Heart left ventricle (tissue), 16 donors: Measurements from ENCODE around the gene GABBR1. TPM values are rescaled to one million over a fixed set of nuclear protein-coding genes. Genes with fewer than 3 reads are reported as not detected.
A peak's percentile ranks its signal among the peaks of the same experiment; 100 is the strongest.

Experiments
- ATAC-seq, 4 donors: fragments of 200-7000 bp; cut with Tn5 transposase; one replicate each; pipeline ENCODE4 v1.9.1; 2020 to 2022; ENCODE audit warnings: moderate library complexity in 4 of 4, mild to moderate bottlenecking in 3 of 4, moderate number of reproducible peaks in 1 of 4
- DNase-seq, 5 donors: peaks; one replicate each; pipeline ENCODE4 v3.0.0-alpha.2; 2020
- H3K27ac ChIP-seq, 12 donors: fragments of 200-600 bp; sonication (generic) in 4 of 12; one replicate each; pipeline versions ENCODE4 v1.5.0 to v1.8.0; 2016 to 2022; ENCODE audit warnings: mild to moderate bottlenecking in 2 of 12
- H3K27me3 ChIP-seq, 9 donors: fragments of 200-600 bp; sonication (generic) in 2 of 9; one replicate each; pipeline versions ENCODE4 v1.5.1 to v1.8.0; 2016 to 2022; ENCODE audit warnings: mild to moderate bottlenecking in 3 of 9
- H3K36me3 ChIP-seq, 9 donors: fragments of 200-600 bp; sonication (generic) in 2 of 9; one replicate each; pipeline versions ENCODE4 v1.5.0 to v1.8.0; 2018 to 2022; ENCODE audit warnings: mild to moderate bottlenecking in 2 of 9
- H3K4me1 ChIP-seq, 12 donors: fragments of 200-600 bp; sonication (generic) in 4 of 12; one replicate each; pipeline versions ENCODE4 v1.5.0 to v1.8.0; 2016 to 2022; ENCODE audit warnings: mild to moderate bottlenecking in 3 of 12
- H3K4me3 ChIP-seq, 12 donors: fragments of 200-600 bp; sonication (generic) in 4 of 12; one replicate each; pipeline versions ENCODE4 v1.5.0 to v1.8.0; 2017 to 2022; ENCODE audit warnings: mild to moderate bottlenecking in 9 of 12, moderate library complexity in 4 of 12
- H3K9me3 ChIP-seq, 12 donors: fragments of 200-600 bp; sonication (generic) in 4 of 12; one replicate each; pipeline versions ENCODE4 v1.5.0 to v1.8.0; 2016 to 2022; ENCODE audit warnings: mild to moderate bottlenecking in 1 of 12
- CTCF ChIP-seq, 12 donors: fragments of 200-600 bp; sonication (generic) in 4 of 12; IDR thresholded peaks; one replicate each; pipeline versions ENCODE4 v1.5.0 to v1.8.0; 2018 to 2022; ENCODE audit warnings: antibody characterized with exemption in 12 of 12, mild to moderate bottlenecking in 5 of 12
- POLR2A ChIP-seq, 2 donors: fragments of 450-650 bp; IDR thresholded peaks; one replicate each; pipeline ENCODE4 v1.6.1; 2017; ENCODE audit warnings: antibody characterized with exemption in 2 of 2, mild to moderate bottlenecking in 2 of 2, moderate library complexity in 2 of 2
- WGBS, 4 donors: extraction: QIAGEN DNeasy Blood & Tissue Kit in 2 of 4; methylation state at CpG; one replicate each; pipeline versions ENCODE4 v1.1.5 to v1.1.7; 2013 to 2018; 5-methylcytosine and 5-hydroxymethylcytosine counted together
- intact Hi-C, 10 donors: fragments of 100-400 bp; cut with DNase I; formaldehyde crosslinking; loops; one replicate each; pipeline versions ENCODE4 v1.11.1 to v1.14.2; 2022
- polyA plus RNA-seq, 2 donors: library from polyadenylated mRNA; stranded (reverse); fragments of 200-250 nt; gene quantifications; one replicate each; pipeline ENCODE4 v1.2.3, GENCODE V29; 2013
- total RNA-seq, 9 donors: library from RNA; depleted of rRNA in 2 of 9; stranded (reverse); fragments of >200 nt in 2 of 9; fragmentation: NEBNext Ultra II Directional in 3 of 9; extraction: Animal tissue kit (Norgen Biotek cat#: 25700) in 3 of 9; gene quantifications; one replicate each; pipeline versions ENCODE4 v1.1.0 to v1.2.4, GENCODE V29; 2016 to 2023
- donor health status: ischemic (EF 13 %, LVEDD 7.1; RV severe dilation, severe dysfunction).
- donor health status: healthy with polysubstance abuse.
- donor health status: DM: no; HTN: yes; CAD: no.
- donor health status: DM: no; HTN: no; CAD: no.
- donor health status: ischemic (EF 25% LVEDD 6.9; RV normal size, moderate dysfunction).
- donor health status: ischemic (EF 25% LVEDD 5.7; RV mildly dilated, moderate dysfunction).
- donor health status: healthy.
- donor health status: DM: yes; HTN: yes; CAD: no.
- donor health status: ischemic (EF 35%, LVEDD 5.7; RV mildly dilated, moderate dysfunction).
- donor health status: nonischemic (EF 11% LVEDD 7.7; RV severe dilation, severe dysfunction).
- donor health status: DM: yes; HTN: yes; CAD: no.
- donor health status: PGD.
- donor health status: ischemic (EF 29% LVEDD 5.4; RV normal size, mild dysfunction).
- donor health status: nonischemic (EF 23%, LVEDD 6.1; RV moderate dilation, normal function).

The GABBR1 gene
- total and polyA plus RNA-seq, 11 donors = 11.6 to 30.8 (median 18.1) TPM

GRCh38 chr6:29626948-29627754, 5.8 kb downstream of the GABBR1 start:
- 20 to 29% (median 27%) methylated on average over 22 to 31 of the region's 31 CpGs for WGBS, 4 donors
- peak in 2 of 4 donors; percentile 1 to 9 for ATAC-seq
- Histone ChIP-seq H3K4me1 (peaks cover 0 to 39% (median 26%) of the 10 kb centered on the region in 12 donors), H3K9me3 (no peaks in the 10 kb centered on the region), H3K27ac (peak overlapping the region in 10 of 12 donors; percentile 37 to 85 (median 67)), H3K4me3 (peak overlapping the region; percentile 34 to 71 (median 59)), H3K36me3 (peaks cover 0 to 19% (median 6%) of the 10 kb centered on the region in 9 donors), H3K27me3 (peaks cover 0 to 6% (median 0%) of the 10 kb centered on the region in 9 donors)
- intact Hi-C loops = no loop called here
- no peak for TF ChIP-seq POLR2A (IDR thresholded peaks at IDR 0.05)
- TF ChIP-seq CTCF (IDR thresholded peaks at IDR 0.05) = no peak
- peak in 2 of 5 donors; percentile 25 to 29 for DNase-seq

- Histone ChIP-seq H3K4me3 (no peak overlapping the region), H3K9me3 (no peaks in the 10 kb centered on the region), H3K36me3 (peaks cover 0 to 37% (median 23%) of the 10 kb centered on the region in 9 donors), H3K27me3 (peaks cover 0 to 4% (median 0%) of the 10 kb centered on the region in 9 donors), H3K4me1 (peaks cover 0 to 24% (median 12%) of the 10 kb centered on the region in 12 donors), H3K27ac (no peak overlapping the region)
- intact Hi-C loops = no loop called here
- DNase-seq (no peak), ATAC-seq (no peak)
- TF ChIP-seq POLR2A (IDR thresholded peaks at IDR 0.05) (no peak), CTCF (IDR thresholded peaks at IDR 0.05) (no peak)
- 69 to 71% (median 70%) methylated on average over 7 of the region's 7 CpGs for WGBS, 4 donors
Observed at GRCh38 chr6:29625337-29625930, 7.5 kb downstream of the GABBR1 start.

- Histone ChIP-seq H3K27ac (no peak overlapping the region), H3K27me3 (no peaks in the 10 kb centered on the region), H3K4me3 (no peak overlapping the region), H3K9me3 (no peaks in the 10 kb centered on the region), H3K4me1 (peaks cover 0 to 24% (median 11%) of the 10 kb centered on the region in 12 donors), H3K36me3 (peaks cover 0 to 45% (median 32%) of the 10 kb centered on the region in 9 donors)
- ATAC-seq = no peak
- no peak for DNase-seq
- TF ChIP-seq POLR2A (IDR thresholded peaks at IDR 0.05) (no peak), CTCF (IDR thresholded peaks at IDR 0.05) (no peak)
- intact Hi-C loops = no loop called here
- 88 to 92% (median 89%) methylated on average over 3 of the region's 3 CpGs for WGBS, 4 donors
Observed at GRCh38 chr6:29624520-29624961, 8.4 kb downstream of the GABBR1 start.

GRCh38 chr6:29620630-29621029, 12.4 kb downstream of the GABBR1 start:
- Histone ChIP-seq H3K4me1 (no peaks in the 10 kb centered on the region), H3K27ac (no peak overlapping the region), H3K4me3 (no peak overlapping the region), H3K9me3 (no peaks in the 10 kb centered on the region), H3K36me3 (peaks cover 0 to 79% (median 45%) of the 10 kb centered on the region in 9 donors), H3K27me3 (no peaks in the 10 kb centered on the region)
- no peak for ATAC-seq
- 81 to 87% (median 82%) methylated on average over 4 of the region's 4 CpGs for WGBS, 4 donors
- TF ChIP-seq CTCF (IDR thresholded peaks at IDR 0.05) = no peak
- TF ChIP-seq POLR2A (IDR thresholded peaks at IDR 0.05) = no peak
- no peak for DNase-seq
- intact Hi-C loops = no loop called here
